Fibroblast of skin of right biceps (primary cell): ENCODE measurements around the gene SERAC1.
"Not testable (repeated sequence)": the region's sequence is repeated elsewhere in the genome, so short reads cannot be mapped to it uniquely, and the experiment has no call there.

Experiments
- DNase-seq: peaks from one replicate; pipeline ENCODE4 v3.0.0-alpha.2; 2013

The SERAC1 gene

GRCh38 chr6:158174024-158174423 is 6.0 kb upstream of the SERAC1 start:
- DNase-seq = peak; percentile 50

- DNase-seq = no peak
Observed at GRCh38 chr6:158172001-158172400, 3.9 kb upstream of the SERAC1 start.

- DNase-seq = peak; percentile 91
Observed at GRCh38 chr6:158170656-158171081, 2.6 kb upstream of the SERAC1 start.

GRCh38 chr6:158169634-158170033 is 1.6 kb upstream of the SERAC1 start:
- not testable (repeated sequence) for DNase-seq

- no peak for DNase-seq
Observed at GRCh38 chr6:158165919-158166416, 2.1 kb downstream of the SERAC1 start.

- no peak for DNase-seq
Observed at GRCh38 chr6:158164579-158165170, 3.4 kb downstream of the SERAC1 start.

GRCh38 chr6:158161566-158162254 is 6.4 kb downstream of the SERAC1 start:
- no peak for DNase-seq

- peak; percentile 67 for DNase-seq
Observed at GRCh38 chr6:158160932-158161539, 7.0 kb downstream of the SERAC1 start.

GRCh38 chr6:158158748-158159147 is 9.3 kb downstream of the SERAC1 start:
- peak; percentile 51 for DNase-seq

GRCh38 chr6:158158123-158158522 is 9.9 kb downstream of the SERAC1 start:
- no peak for DNase-seq

- DNase-seq = no peak
Observed at GRCh38 chr6:158157064-158157764, 10.8 kb downstream of the SERAC1 start.

GRCh38 chr6:158154816-158155215 is 13.2 kb downstream of the SERAC1 start:
- DNase-seq = no peak

GRCh38 chr6:158153576-158153975 is 14.5 kb downstream of the SERAC1 start:
- DNase-seq = no peak

- DNase-seq = no peak
Observed at GRCh38 chr6:158152659-158153058, 15.4 kb downstream of the SERAC1 start.

- DNase-seq = not testable (repeated sequence)
Observed at GRCh38 chr6:158152025-158152424, 16.0 kb downstream of the SERAC1 start.

- peak; percentile 65 for DNase-seq
Observed at GRCh38 chr6:158150701-158151100, 17.4 kb downstream of the SERAC1 start.

- peak; percentile 82 for DNase-seq
Observed at GRCh38 chr6:158149641-158150040, 18.4 kb downstream of the SERAC1 start.

- peak; percentile 15 for DNase-seq
Observed at GRCh38 chr6:158143700-158144099, 24.4 kb downstream of the SERAC1 start.

- peak; percentile 71 for DNase-seq
Observed at GRCh38 chr6:158142789-158143188, 25.3 kb downstream of the SERAC1 start.

GRCh38 chr6:158131926-158132325 is 36.1 kb downstream of the SERAC1 start:
- DNase-seq = peak; percentile 52

- no peak for DNase-seq
Observed at GRCh38 chr6:158125271-158125670, 42.8 kb downstream of the SERAC1 start.

GRCh38 chr6:158124288-158124687 is 43.8 kb downstream of the SERAC1 start:
- DNase-seq = no peak

- no peak for DNase-seq
Observed at GRCh38 chr6:158122048-158122447, 46.0 kb downstream of the SERAC1 start.
